GM23338 (cell line): ENCODE measurements around the gene EML4. TPM values are rescaled to one million over a fixed set of nuclear protein-coding genes. Genes with fewer than 3 reads are reported as not detected.

Source experiments
- ATAC-seq: fragments of 200-7000 bp; cut with Tn5 transposase; 3 replicates; pipeline ENCODE4 v1.9.1; 2020
- DNase-seq: peaks from one replicate; pipeline ENCODE4 v3.0.0-alpha.2; 2015; ENCODE audit warnings: low spot score
- H2AFZ ChIP-seq: fragments of 200-600 bp; sonication (generic); 2 replicates; pipeline ENCODE4 v1.8.0; 2016; ENCODE audit warnings: antibody characterized with exemption, mild to moderate bottlenecking, moderate library complexity
- H3F3A ChIP-seq: fragments of 200-600 bp; sonication (generic); replicated peaks from 2 replicates; pipeline ENCODE4 v1.8.0; 2017; ENCODE audit warnings: antibody characterized with exemption, mixed run types, low read depth
- H3K27ac ChIP-seq: fragments of 200-600 bp; sonication (generic); 2 replicates; pipeline ENCODE4 v1.6.1; 2016; ENCODE audit warnings: low read depth
- H3K27me3 ChIP-seq: fragments of 200-600 bp; sonication (generic); 2 replicates; pipeline ENCODE4 v1.8.0; 2016; ENCODE audit warnings: mild to moderate bottlenecking, mixed run types, moderate library complexity; ENCODE audit not compliant: insufficient read depth
- H3K36me3 ChIP-seq: fragments of 200-600 bp; sonication (generic); 2 replicates; pipeline ENCODE4 v1.8.0; 2016; ENCODE audit warnings: mild to moderate bottlenecking; ENCODE audit not compliant: insufficient read depth
- H3K4me1 ChIP-seq: fragments of 200-600 bp; sonication (generic); 2 replicates; pipeline ENCODE4 v1.8.0; 2016; ENCODE audit warnings: mild to moderate bottlenecking, moderate library complexity; ENCODE audit not compliant: insufficient read depth
- H3K4me2 ChIP-seq: fragments of 200-600 bp; sonication (generic); 2 replicates; pipeline ENCODE4 v1.7.1; 2017; ENCODE audit warnings: mixed run types
- H3K4me3 ChIP-seq: fragments of 200-600 bp; sonication (generic); 2 replicates; pipeline ENCODE4 v1.6.1; 2016; ENCODE audit warnings: mixed run types
- H3K79me2 ChIP-seq: fragments of 200-600 bp; sonication (generic); replicated peaks from 2 replicates; pipeline ENCODE4 v1.8.0; 2017; ENCODE audit warnings: mild to moderate bottlenecking; ENCODE audit not compliant: insufficient read depth
- H3K9me2 ChIP-seq: fragments of 200-600 bp; sonication (generic); 2 replicates; pipeline ENCODE4 v1.8.0; 2017; ENCODE audit not compliant: insufficient read depth
- H4K20me1 ChIP-seq: fragments of 200-600 bp; sonication (generic); replicated peaks from 2 replicates; pipeline ENCODE4 v1.8.0; 2017; ENCODE audit warnings: mild to moderate bottlenecking; ENCODE audit not compliant: insufficient read depth
- H3K27ac Mint-ChIP-seq: 2 replicates; pipeline ENCODE4 v1.8.0; 2020; ENCODE audit warnings: inconsistent platforms, mild to moderate bottlenecking, moderate library complexity, mixed read lengths
- H3K27me3 Mint-ChIP-seq: 3 replicates; pipeline ENCODE4 v1.8.0; 2022; ENCODE audit warnings: low read depth, mild to moderate bottlenecking, moderate library complexity, mixed read lengths, inconsistent platforms; ENCODE audit not compliant: insufficient read depth, poor library complexity
- H3K36me3 Mint-ChIP-seq: 3 replicates; pipeline ENCODE4 v1.8.0; 2021; ENCODE audit warnings: low read depth, mild to moderate bottlenecking, inconsistent platforms, moderate library complexity, mixed read lengths
- H3K4me1 Mint-ChIP-seq: 3 replicates; pipeline ENCODE4 v1.8.0; 2020; ENCODE audit warnings: mild to moderate bottlenecking, inconsistent platforms, mixed read lengths
- H3K4me3 Mint-ChIP-seq: 3 replicates; pipeline ENCODE4 v1.8.0; 2021; ENCODE audit warnings: moderate library complexity, mild to moderate bottlenecking, inconsistent platforms, mixed read lengths
- H3K9me3 Mint-ChIP-seq: 3 replicates; pipeline ENCODE4 v1.8.0; 2020; ENCODE audit warnings: moderate library complexity, mild to moderate bottlenecking, inconsistent platforms, mixed read lengths
- CREB1 ChIP-seq: fragments of 250-450 bp; sonication (Bioruptor Pico); IDR thresholded peaks from 2 replicates; pipeline ENCODE4 v1.5.0; 2020; ENCODE audit warnings: low read depth, mild to moderate bottlenecking, moderate library complexity
- EZH2 ChIP-seq: fragments of 200-600 bp; sonication (generic); IDR thresholded peaks from one replicate; pipeline ENCODE4 v1.8.0; 2017; ENCODE audit warnings: antibody characterized with exemption, mild to moderate bottlenecking, low read depth; ENCODE audit not compliant: unreplicated experiment
- EZH2phosphoT487 ChIP-seq: fragments of 200-600 bp; sonication (generic); IDR thresholded peaks from one replicate; pipeline ENCODE4 v1.8.1; 2018; ENCODE audit warnings: antibody characterized with exemption; ENCODE audit not compliant: unreplicated experiment
- JUNB ChIP-seq: IDR thresholded peaks from one replicate; pipeline ENCODE4 v1.6.1; 2016; ENCODE audit warnings: antibody characterized with exemption; ENCODE audit not compliant: unreplicated experiment
- NANOG ChIP-seq: IDR thresholded peaks from 2 replicates; pipeline ENCODE4 v1.6.1; 2016; ENCODE audit warnings: antibody characterized with exemption, borderline replicate concordance
- POLR2AphosphoS5 ChIP-seq: IDR thresholded peaks from 2 replicates; pipeline ENCODE4 v1.6.1; 2016; ENCODE audit warnings: antibody characterized with exemption, low read depth
- REST ChIP-seq: IDR thresholded peaks from one replicate; pipeline ENCODE4 v1.6.1; 2018; ENCODE audit warnings: antibody characterized with exemption; ENCODE audit not compliant: unreplicated experiment
- STAT1 ChIP-seq: IDR thresholded peaks from one replicate; pipeline ENCODE4 v1.6.1; 2016; ENCODE audit warnings: antibody characterized with exemption; ENCODE audit not compliant: unreplicated experiment
- ZNF114 ChIP-seq: fragments of 250-450 bp; sonication (Bioruptor Pico); IDR thresholded peaks from 2 replicates; pipeline ENCODE4 v1.5.0; 2020; ENCODE audit warnings: mild to moderate bottlenecking, moderate library complexity
- ZNF331 ChIP-seq: fragments of 250-450 bp; sonication (Bioruptor Pico); IDR thresholded peaks from 2 replicates; pipeline ENCODE4 v1.5.0; 2020; ENCODE audit warnings: low read depth, mild to moderate bottlenecking, moderate library complexity
- ZNF462 ChIP-seq: fragments of 250-450 bp; sonication (Bioruptor Pico); IDR thresholded peaks from 2 replicates; pipeline ENCODE4 v1.5.0; 2020; ENCODE audit warnings: mild to moderate bottlenecking, moderate library complexity
- polyA plus RNA-seq: library from polyadenylated mRNA; unstranded; fragments of >200 nt; fragmentation: Nextera tagmentation; extraction: Ambion mirVana; gene quantifications from 2 replicates; pipeline ENCODE4 v1.2.1, GENCODE V29; 2016
- total RNA-seq: library from RNA; depleted of rRNA; stranded (reverse); fragments of >200 nt; shearing (Covaris generic); gene quantifications from 2 replicates; pipeline ENCODE4 v1.2.3, GENCODE V29; 2014
- TF ChIP-seq, protein P1 (sequence below): IDR thresholded peaks from 2 replicates; pipeline ENCODE4 v1.6.1; 2016; ENCODE audit warnings: antibody characterized with exemption
- TF ChIP-seq, protein P2 (sequence below), 2 experiments: fragments of 200-600 bp in 1 of 2; sonication (generic) in 1 of 2; conservative IDR thresholded peaks; 2 replicates each; pipeline versions ENCODE4 v1.5.1 to v1.6.1; 2016 to 2017; ENCODE audit warnings: antibody characterized with exemption in 2 of 2, low read depth in 2 of 2, mild to moderate bottlenecking in 2 of 2, moderate library complexity in 1 of 2

EML4 gene
- total and polyA plus RNA-seq, 2 experiments from 2014 or later, result 65.3 to 115 TPM

- Mint-ChIP-seq H3K27ac (no peak overlapping the region), H3K4me1 (no peaks in the 10 kb centered on the region), H3K27me3 (peaks cover 2% of the 10 kb centered on the region), H3K4me3 (no peak overlapping the region), H3K9me3 (no peaks in the 10 kb centered on the region), H3K36me3 (peaks cover 31% of the 10 kb centered on the region)
- peaks cover 3% of the 10 kb centered on the region; the same call in 1 of the 2 replicates for H3F3A ChIP-seq
- H3K4me1 ChIP-seq, result no peaks in the 10 kb centered on the region; the same call in 1 of the 2 replicates
- ATAC-seq (no peak), DNase-seq (no peak)
- peaks cover 4% of the 10 kb centered on the region for H3K36me3 ChIP-seq
- H3K27me3 ChIP-seq, result no peaks in the 10 kb centered on the region
- H3K4me2 ChIP-seq, result no peak overlapping the region
- H4K20me1 ChIP-seq, result peaks cover 3% of the 10 kb centered on the region
- H3K27ac ChIP-seq, result 0 out of 2 replicates have a peak overlapping the region, but pooled peaks have one; percentile 55
- H3K4me3 ChIP-seq, result no peak overlapping the region
- no peak overlapping the region for H2AFZ ChIP-seq
- TF ChIP-seq REST, result no peak
- no peak for TF ChIP-seq JUNB
- TF ChIP-seq, protein P1, sequence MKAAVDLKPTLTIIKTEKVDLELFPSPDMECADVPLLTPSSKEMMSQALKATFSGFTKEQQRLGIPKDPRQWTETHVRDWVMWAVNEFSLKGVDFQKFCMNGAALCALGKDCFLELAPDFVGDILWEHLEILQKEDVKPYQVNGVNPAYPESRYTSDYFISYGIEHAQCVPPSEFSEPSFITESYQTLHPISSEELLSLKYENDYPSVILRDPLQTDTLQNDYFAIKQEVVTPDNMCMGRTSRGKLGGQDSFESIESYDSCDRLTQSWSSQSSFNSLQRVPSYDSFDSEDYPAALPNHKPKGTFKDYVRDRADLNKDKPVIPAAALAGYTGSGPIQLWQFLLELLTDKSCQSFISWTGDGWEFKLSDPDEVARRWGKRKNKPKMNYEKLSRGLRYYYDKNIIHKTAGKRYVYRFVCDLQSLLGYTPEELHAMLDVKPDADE, result no peak
- no peak for TF ChIP-seq NANOG
- TF ChIP-seq EZH2, result no peak
- TF ChIP-seq ZNF331, result no peak
- TF ChIP-seq CREB1, result no peak
- no peak for TF ChIP-seq EZH2phosphoT487
- TF ChIP-seq ZNF462 (CRISPR knock-in tag), result no peak
- TF ChIP-seq, protein P2, sequence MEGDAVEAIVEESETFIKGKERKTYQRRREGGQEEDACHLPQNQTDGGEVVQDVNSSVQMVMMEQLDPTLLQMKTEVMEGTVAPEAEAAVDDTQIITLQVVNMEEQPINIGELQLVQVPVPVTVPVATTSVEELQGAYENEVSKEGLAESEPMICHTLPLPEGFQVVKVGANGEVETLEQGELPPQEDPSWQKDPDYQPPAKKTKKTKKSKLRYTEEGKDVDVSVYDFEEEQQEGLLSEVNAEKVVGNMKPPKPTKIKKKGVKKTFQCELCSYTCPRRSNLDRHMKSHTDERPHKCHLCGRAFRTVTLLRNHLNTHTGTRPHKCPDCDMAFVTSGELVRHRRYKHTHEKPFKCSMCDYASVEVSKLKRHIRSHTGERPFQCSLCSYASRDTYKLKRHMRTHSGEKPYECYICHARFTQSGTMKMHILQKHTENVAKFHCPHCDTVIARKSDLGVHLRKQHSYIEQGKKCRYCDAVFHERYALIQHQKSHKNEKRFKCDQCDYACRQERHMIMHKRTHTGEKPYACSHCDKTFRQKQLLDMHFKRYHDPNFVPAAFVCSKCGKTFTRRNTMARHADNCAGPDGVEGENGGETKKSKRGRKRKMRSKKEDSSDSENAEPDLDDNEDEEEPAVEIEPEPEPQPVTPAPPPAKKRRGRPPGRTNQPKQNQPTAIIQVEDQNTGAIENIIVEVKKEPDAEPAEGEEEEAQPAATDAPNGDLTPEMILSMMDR (conservative IDR thresholded peaks at IDR 0.05; ENCODE audit: low read depth in 2 of 2), result no peak
- TF ChIP-seq STAT1, result no peak
- no peak for TF ChIP-seq POLR2AphosphoS5
- TF ChIP-seq ZNF114 (CRISPR knock-in tag), result no peak
- no peaks in the 10 kb centered on the region for H3K9me2 ChIP-seq
- peaks cover 88% of the 10 kb centered on the region for H3K79me2 ChIP-seq
Observed at GRCh38 chr2:42348113-42348805, 179.1 kb downstream of the EML4 start.
